ENCODE results near the gene PHTF2.

PHTF2 gene

GRCh38 chr7:77913977-77914607 lies 115.5 kb downstream of the PHTF2 start:
- peak; percentile 60 for DNase-seq (ENCODE audit: low read depth)
- no peak overlapping the region for H3K4me3 ChIP-seq (ENCODE audit: low read length)
- TF ChIP-seq CTCF (conservative IDR thresholded peaks at IDR 0.05; ENCODE audit: low read depth, low read length): no peak

- DNase-seq (ENCODE audit: low read depth): no peak
- TF ChIP-seq CTCF (conservative IDR thresholded peaks at IDR 0.05; ENCODE audit: low read depth, low read length): no peak
- no peak overlapping the region for H3K4me3 ChIP-seq (ENCODE audit: low read length)
Observed at GRCh38 chr7:77917500-77918262, 119.1 kb downstream of the PHTF2 start.

- no peak for TF ChIP-seq CTCF (conservative IDR thresholded peaks at IDR 0.05; ENCODE audit: low read depth, low read length)
- DNase-seq (ENCODE audit: low read depth): no peak
- H3K4me3 ChIP-seq (ENCODE audit: low read length): no peak overlapping the region
Observed at GRCh38 chr7:77918676-77919075, 120.1 kb downstream of the PHTF2 start.

- no peak overlapping the region for H3K4me3 ChIP-seq (ENCODE audit: low read length)
- no peak for TF ChIP-seq CTCF (conservative IDR thresholded peaks at IDR 0.05; ENCODE audit: low read depth, low read length)
- no peak for DNase-seq (ENCODE audit: low read depth)
Observed at GRCh38 chr7:77923419-77923818, 124.8 kb downstream of the PHTF2 start.

- no peak for DNase-seq (ENCODE audit: low read depth)
- H3K4me3 ChIP-seq (ENCODE audit: low read length): no peak overlapping the region
- no peak for TF ChIP-seq CTCF (conservative IDR thresholded peaks at IDR 0.05; ENCODE audit: low read depth, low read length)
Observed at GRCh38 chr7:77930496-77930895, 131.9 kb downstream of the PHTF2 start.

GRCh38 chr7:77931841-77932240 lies 133.3 kb downstream of the PHTF2 start:
- no peak overlapping the region for H3K4me3 ChIP-seq (ENCODE audit: low read length)
- TF ChIP-seq CTCF (conservative IDR thresholded peaks at IDR 0.05; ENCODE audit: low read depth, low read length): no peak
- no peak for DNase-seq (ENCODE audit: low read depth)

GRCh38 chr7:77933394-77933793 lies 134.8 kb downstream of the PHTF2 start:
- no peak for DNase-seq (ENCODE audit: low read depth)
- no peak overlapping the region for H3K4me3 ChIP-seq (ENCODE audit: low read length)

More at GRCh38 chr7:77933394-77933793, 134.8 kb downstream of the PHTF2 start:
- no peak for TF ChIP-seq CTCF (conservative IDR thresholded peaks at IDR 0.05; ENCODE audit: low read depth, low read length)
